Measurements from ENCODE around the gene TEX48.

TEX48 gene

DNA sequence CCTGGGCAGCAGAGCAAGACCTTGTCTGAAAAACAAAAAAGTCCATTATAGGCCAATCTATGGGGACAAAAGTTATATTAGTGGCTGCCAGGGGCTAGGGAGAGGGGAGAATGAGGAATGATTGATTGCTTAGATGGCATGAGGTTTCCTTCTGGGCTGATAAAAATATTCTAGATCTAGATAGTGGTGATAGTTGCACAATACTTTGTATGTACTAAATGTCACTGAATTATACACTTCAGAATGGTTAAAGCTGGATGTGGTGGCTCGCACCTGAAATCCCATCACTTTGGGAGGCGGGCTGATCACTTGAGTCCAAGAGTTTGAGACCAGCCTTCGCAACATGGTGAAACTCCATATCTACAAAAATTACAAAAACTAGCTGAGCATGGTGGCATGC is 42.8 kb upstream of the TEX48 start:
- H3K4me3 ChIP-seq (ENCODE audit: low read depth, low read length) = no peak overlapping the region
- no peaks in the 10 kb centered on the region for H3K79me1 ChIP-seq (ENCODE audit: low read length)
- H2AFZ ChIP-seq (ENCODE audit: insufficient read depth, low read length, poor library complexity) = no peak overlapping the region
- no peak overlapping the region for H3K9ac ChIP-seq (ENCODE audit: low read length)
- no peak overlapping the region for H4K91ac ChIP-seq (ENCODE audit: low read depth, low read length)
- H3K14ac ChIP-seq (ENCODE audit: low read length) = no peak overlapping the region
- H4K8ac ChIP-seq (ENCODE audit: low read depth, low read length) = no peak overlapping the region
- H2AK5ac ChIP-seq (ENCODE audit: low read length) = no peak overlapping the region
- H3K27me3 ChIP-seq (ENCODE audit: insufficient read depth, low read length) = no peaks in the 10 kb centered on the region
- no peak overlapping the region for H2BK120ac ChIP-seq (ENCODE audit: insufficient read depth, low read length, poor library complexity)
- DNase-seq = no peak
- no peak overlapping the region for H3K27ac ChIP-seq (ENCODE audit: low read depth, low read length)
- H3K79me2 ChIP-seq (ENCODE audit: control insufficient read depth, insufficient read depth, low read length, poor library complexity) = no peaks in the 10 kb centered on the region
- H3K9me3 ChIP-seq (ENCODE audit: insufficient read depth, low read depth, low read length) = no peaks in the 10 kb centered on the region
- H2BK12ac ChIP-seq (ENCODE audit: low read length) = no peak overlapping the region
- H2BK5ac ChIP-seq (ENCODE audit: low read depth, low read length, poor library complexity) = no peak overlapping the region
- H3K4ac ChIP-seq (ENCODE audit: low read depth, low read length) = no peak overlapping the region
- no peak overlapping the region for H3K23ac ChIP-seq (ENCODE audit: low read length)
- no peak overlapping the region for H3K18ac ChIP-seq (ENCODE audit: low read length)
- no peak overlapping the region for H3K4me2 ChIP-seq (ENCODE audit: low read length)
- no peaks in the 10 kb centered on the region for H3K36me3 ChIP-seq (ENCODE audit: control insufficient read depth in 1 of 2, insufficient read depth in 2 of 2, low read length in 2 of 2)
- WGBS (ENCODE audit: extremely low coverage, insufficient coverage, insufficient read length) = no CpG with 5 or more reads among the region's 3 CpGs
- no peak overlapping the region for H4K12ac ChIP-seq (ENCODE audit: low read depth, low read length)
- no peaks in the 10 kb centered on the region for H3K4me1 ChIP-seq (ENCODE audit: control insufficient read depth in 1 of 2, insufficient read depth in 2 of 2, low read length in 2 of 2)

DNA sequence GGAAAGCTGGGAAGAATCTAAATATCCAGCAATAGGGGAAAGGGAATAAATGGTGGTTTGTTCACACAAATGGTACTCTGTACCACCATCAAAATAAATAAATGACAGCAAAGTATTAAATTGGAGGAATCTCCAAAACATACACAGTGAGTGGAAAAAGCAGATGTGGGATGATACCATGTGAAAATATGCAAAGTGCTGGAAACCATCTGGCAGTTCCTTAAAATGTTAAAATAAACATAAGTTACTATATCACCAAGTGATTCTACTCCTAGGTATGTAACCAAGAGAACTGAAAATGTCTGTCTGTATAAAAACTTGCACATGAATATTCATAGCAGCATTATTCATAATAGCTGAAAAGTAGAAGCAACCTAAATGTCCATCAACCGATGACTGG is 41.9 kb upstream of the TEX48 start:
- H3K4me2 ChIP-seq (ENCODE audit: low read length) = no peak overlapping the region
- no peak overlapping the region for H4K8ac ChIP-seq (ENCODE audit: low read depth, low read length)
- H2BK120ac ChIP-seq (ENCODE audit: insufficient read depth, low read length, poor library complexity) = no peak overlapping the region
- no peaks in the 10 kb centered on the region for H3K36me3 ChIP-seq (ENCODE audit: control insufficient read depth in 1 of 2, insufficient read depth in 2 of 2, low read length in 2 of 2)
- H3K79me2 ChIP-seq (ENCODE audit: control insufficient read depth, insufficient read depth, low read length, poor library complexity) = no peaks in the 10 kb centered on the region
- H2BK5ac ChIP-seq (ENCODE audit: low read depth, low read length, poor library complexity) = no peak overlapping the region
- no peak overlapping the region for H3K9ac ChIP-seq (ENCODE audit: low read length)
- no peak overlapping the region for H4K91ac ChIP-seq (ENCODE audit: low read depth, low read length)
- no peak overlapping the region for H4K12ac ChIP-seq (ENCODE audit: low read depth, low read length)
- H3K14ac ChIP-seq (ENCODE audit: low read length) = no peak overlapping the region
- H3K18ac ChIP-seq (ENCODE audit: low read length) = no peak overlapping the region
- H2BK12ac ChIP-seq (ENCODE audit: low read length) = no peak overlapping the region
- H3K4me3 ChIP-seq (ENCODE audit: low read depth, low read length) = no peak overlapping the region
- no peak overlapping the region for H2AFZ ChIP-seq (ENCODE audit: insufficient read depth, low read length, poor library complexity)
- no peak overlapping the region for H3K27ac ChIP-seq (ENCODE audit: low read depth, low read length)
- H3K23ac ChIP-seq (ENCODE audit: low read length) = no peak overlapping the region
- no peaks in the 10 kb centered on the region for H3K27me3 ChIP-seq (ENCODE audit: insufficient read depth, low read length)
- WGBS (ENCODE audit: extremely low coverage, insufficient coverage, insufficient read length) = no CpG with 5 or more reads among the region's 1 CpG
- no peaks in the 10 kb centered on the region for H3K79me1 ChIP-seq (ENCODE audit: low read length)
- H3K4ac ChIP-seq (ENCODE audit: low read depth, low read length) = no peak overlapping the region
- H2AK5ac ChIP-seq (ENCODE audit: low read length) = no peak overlapping the region
- H3K4me1 ChIP-seq (ENCODE audit: control insufficient read depth in 1 of 2, insufficient read depth in 2 of 2, low read length in 2 of 2) = no peaks in the 10 kb centered on the region
- DNase-seq = no peak
- H3K9me3 ChIP-seq (ENCODE audit: insufficient read depth, low read depth, low read length) = no peaks in the 10 kb centered on the region

DNA sequence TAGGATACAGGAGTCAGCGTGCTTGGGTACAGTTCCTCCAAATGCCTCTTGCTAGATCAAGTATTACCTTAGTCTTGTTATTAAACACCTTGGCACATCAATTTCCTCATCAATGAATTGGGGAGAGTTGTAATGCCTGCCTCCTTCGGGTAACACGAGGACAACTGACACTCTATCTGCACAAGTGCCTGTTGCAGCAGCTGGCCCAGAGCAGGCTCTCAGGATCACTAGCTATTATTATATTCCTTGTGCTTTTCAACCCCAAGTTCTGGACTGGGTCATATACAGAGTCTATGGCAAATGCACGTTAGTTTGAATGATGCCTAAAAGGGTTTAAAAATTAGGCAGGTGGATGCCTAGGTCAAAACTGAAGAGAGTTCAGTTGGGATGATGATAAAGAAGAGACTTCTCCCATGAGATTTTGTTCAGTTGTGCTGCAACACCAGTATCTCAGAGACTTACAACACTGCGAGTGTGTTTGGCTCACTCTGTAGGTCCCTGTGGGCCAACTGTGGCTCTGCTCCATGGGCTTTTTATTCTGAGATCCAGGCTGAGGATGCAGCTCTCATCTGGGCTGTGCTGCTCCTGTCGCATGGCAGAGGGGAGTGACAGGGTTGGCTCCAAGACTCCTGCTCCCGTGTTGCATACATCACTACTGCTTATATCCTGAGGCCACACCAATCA is 41.1 kb upstream of the TEX48 start:
- WGBS (ENCODE audit: extremely low coverage, insufficient coverage, insufficient read length) = no CpG with 5 or more reads among the region's 7 CpGs

DNA sequence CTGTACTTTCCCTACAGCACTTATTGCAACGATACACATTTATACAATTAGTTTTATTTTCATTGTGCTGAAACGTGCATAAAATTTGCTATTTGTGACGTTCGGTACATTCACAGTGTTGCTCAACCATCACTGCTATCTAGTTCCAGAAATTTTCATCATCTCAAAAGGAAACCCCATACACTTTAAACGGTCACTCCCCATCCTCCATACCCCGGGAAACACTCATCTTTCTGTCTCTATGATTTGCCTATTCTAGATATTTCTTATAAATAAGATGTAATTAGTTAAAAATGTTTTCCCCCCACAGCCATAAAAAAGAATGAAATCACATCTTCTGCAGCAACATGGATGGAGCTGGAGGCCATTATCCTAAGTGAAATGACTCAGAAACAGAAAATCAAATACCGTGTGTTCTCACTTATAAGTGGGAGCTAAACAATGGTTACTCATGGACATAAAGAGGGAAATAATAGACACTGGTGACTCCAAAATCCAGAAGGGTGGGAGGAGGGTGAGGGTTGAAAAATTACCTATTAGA is 40.2 kb upstream of the TEX48 start:
- no peak overlapping the region for H3K4me2 ChIP-seq (ENCODE audit: low read length)
- no peaks in the 10 kb centered on the region for H3K27me3 ChIP-seq (ENCODE audit: insufficient read depth, low read length)
- H3K4ac ChIP-seq (ENCODE audit: low read depth, low read length) = no peak overlapping the region
- no peak overlapping the region for H2BK120ac ChIP-seq (ENCODE audit: insufficient read depth, low read length, poor library complexity)
- no peak overlapping the region for H3K9ac ChIP-seq (ENCODE audit: low read length)
- no peak overlapping the region for H4K91ac ChIP-seq (ENCODE audit: low read depth, low read length)
- no peak overlapping the region for H3K23ac ChIP-seq (ENCODE audit: low read length)
- H3K18ac ChIP-seq (ENCODE audit: low read length) = no peak overlapping the region
- no peak overlapping the region for H4K8ac ChIP-seq (ENCODE audit: low read depth, low read length)
- no peak overlapping the region for H2AFZ ChIP-seq (ENCODE audit: insufficient read depth, low read length, poor library complexity)
- no peak overlapping the region for H2BK12ac ChIP-seq (ENCODE audit: low read length)
- no peaks in the 10 kb centered on the region for H3K36me3 ChIP-seq (ENCODE audit: control insufficient read depth in 1 of 2, insufficient read depth in 2 of 2, low read length in 2 of 2)
- H2BK5ac ChIP-seq (ENCODE audit: low read depth, low read length, poor library complexity) = no peak overlapping the region
- no peak overlapping the region for H4K12ac ChIP-seq (ENCODE audit: low read depth, low read length)
- WGBS (ENCODE audit: extremely low coverage, insufficient coverage, insufficient read length) = no CpG with 5 or more reads among the region's 7 CpGs
- no peak overlapping the region for H3K4me3 ChIP-seq (ENCODE audit: low read depth, low read length)
- no peaks in the 10 kb centered on the region for H3K4me1 ChIP-seq (ENCODE audit: control insufficient read depth in 1 of 2, insufficient read depth in 2 of 2, low read length in 2 of 2)
- no peak overlapping the region for H2AK5ac ChIP-seq (ENCODE audit: low read length)
- H3K79me2 ChIP-seq (ENCODE audit: control insufficient read depth, insufficient read depth, low read length, poor library complexity) = no peaks in the 10 kb centered on the region
- H3K27ac ChIP-seq (ENCODE audit: low read depth, low read length) = no peak overlapping the region
- H3K14ac ChIP-seq (ENCODE audit: low read length) = no peak overlapping the region
- DNase-seq = no peak
- H3K79me1 ChIP-seq (ENCODE audit: low read length) = no peaks in the 10 kb centered on the region
- no peaks in the 10 kb centered on the region for H3K9me3 ChIP-seq (ENCODE audit: insufficient read depth, low read depth, low read length)

More for the DNA sequence above, 41.1 kb upstream of the TEX48 start:
- H3K79me2 ChIP-seq (ENCODE audit: control insufficient read depth, insufficient read depth, low read length, poor library complexity) = no peaks in the 10 kb centered on the region
- H3K4me1 ChIP-seq (ENCODE audit: control insufficient read depth in 1 of 2, insufficient read depth in 2 of 2, low read length in 2 of 2) = no peaks in the 10 kb centered on the region
- no peak overlapping the region for H3K9ac ChIP-seq (ENCODE audit: low read length)
- H4K12ac ChIP-seq (ENCODE audit: low read depth, low read length) = no peak overlapping the region
- H4K91ac ChIP-seq (ENCODE audit: low read depth, low read length) = no peak overlapping the region
- DNase-seq = no peak
- H2AFZ ChIP-seq (ENCODE audit: insufficient read depth, low read length, poor library complexity) = no peak overlapping the region
- no peaks in the 10 kb centered on the region for H3K79me1 ChIP-seq (ENCODE audit: low read length)
- no peak overlapping the region for H4K8ac ChIP-seq (ENCODE audit: low read depth, low read length)
- H3K4me3 ChIP-seq (ENCODE audit: low read depth, low read length) = no peak overlapping the region
- no peaks in the 10 kb centered on the region for H3K36me3 ChIP-seq (ENCODE audit: control insufficient read depth in 1 of 2, insufficient read depth in 2 of 2, low read length in 2 of 2)
- no peak overlapping the region for H3K4ac ChIP-seq (ENCODE audit: low read depth, low read length)
- no peak overlapping the region for H3K27ac ChIP-seq (ENCODE audit: low read depth, low read length)
- no peak overlapping the region for H3K14ac ChIP-seq (ENCODE audit: low read length)
- no peak overlapping the region for H2BK120ac ChIP-seq (ENCODE audit: insufficient read depth, low read length, poor library complexity)
- H2BK12ac ChIP-seq (ENCODE audit: low read length) = no peak overlapping the region
- no peak overlapping the region for H3K4me2 ChIP-seq (ENCODE audit: low read length)
- H3K18ac ChIP-seq (ENCODE audit: low read length) = no peak overlapping the region
- H3K27me3 ChIP-seq (ENCODE audit: insufficient read depth, low read length) = no peaks in the 10 kb centered on the region
- no peak overlapping the region for H2BK5ac ChIP-seq (ENCODE audit: low read depth, low read length, poor library complexity)
- no peaks in the 10 kb centered on the region for H3K9me3 ChIP-seq (ENCODE audit: insufficient read depth, low read depth, low read length)
- no peak overlapping the region for H3K23ac ChIP-seq (ENCODE audit: low read length)
- no peak overlapping the region for H2AK5ac ChIP-seq (ENCODE audit: low read length)

Data from trophoblast cell (in vitro differentiated cells and primary cell).